ENCODE data around the gene TOMM40L. TPM values are rescaled to one million over a fixed set of nuclear protein-coding genes. Genes with fewer than 3 reads are reported as not detected.

The TOMM40L gene
- polyA plus RNA-seq, 1 donor (not counting 4 experiments of a cell fraction or from before 2014, with no cell fraction given), result 14.4 TPM

DNA sequence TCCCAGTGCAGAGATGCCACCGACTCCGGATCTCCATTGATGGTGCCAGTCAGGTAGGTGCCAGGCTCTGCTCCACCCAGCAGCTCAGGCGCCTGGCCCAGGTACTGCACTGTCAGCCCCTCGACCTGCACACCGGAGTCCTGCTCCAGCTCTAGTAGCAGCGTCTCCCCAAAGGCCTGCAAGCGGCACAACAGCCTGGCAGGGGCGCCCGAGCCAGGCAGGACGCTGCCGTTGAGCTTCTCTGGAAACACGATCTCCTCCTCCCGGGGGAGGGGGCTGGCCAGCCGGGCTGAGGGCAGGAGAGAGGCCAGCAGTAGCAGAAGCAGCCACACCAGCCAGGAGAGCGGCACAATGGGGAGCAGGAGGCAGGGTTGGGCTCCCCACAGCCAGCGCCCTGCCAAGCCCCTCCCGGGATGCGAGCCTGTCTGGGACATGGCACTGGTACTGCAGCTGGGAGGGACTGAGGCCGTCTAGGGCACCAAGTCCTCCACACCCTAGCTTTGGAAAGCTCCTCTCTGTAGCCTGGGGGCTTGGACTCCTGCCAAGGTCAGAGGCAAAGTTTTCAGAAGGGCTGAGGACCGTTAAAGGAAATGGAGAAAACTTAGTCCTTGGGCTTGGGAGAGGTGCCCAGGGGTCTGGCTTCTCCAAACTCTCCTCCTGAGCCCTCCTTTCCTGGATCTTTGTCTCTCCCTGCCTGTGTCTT lies 27.5 kb upstream of the TOMM40L start:
- H3K27me3 ChIP-seq (ENCODE audit: control insufficient read depth, extremely low read depth, insufficient read depth, low read length), result no peaks in the 10 kb centered on the region
- no peaks in the 10 kb centered on the region for H3K9me3 ChIP-seq (ENCODE audit: control insufficient read depth, low read depth, low read length)
- H3K4me2 ChIP-seq (ENCODE audit: control insufficient read depth, extremely low read depth, insufficient read depth, low read depth, low read length), result peak overlapping the region; percentile 27
- DNase-seq (ENCODE audit: low read depth, low spot score), result no peak
- H2AFZ ChIP-seq (ENCODE audit: control insufficient read depth, low read length), result peak overlapping the region; percentile 46
- H3K4me3 ChIP-seq (ENCODE audit: control insufficient read depth in 2 of 3, extremely low read depth in 1 of 3, insufficient read depth in 2 of 3, low read depth in 1 of 3, low read length in 3 of 3), result peak overlapping the region in 1 of 3 experiments; percentile 10
- dilution Hi-C loops (cut with MboI; ENCODE audit: extremely low pct_ligation_motif_present, low sequenced_read_pairs), result no loop called here
- H4K20me1 ChIP-seq (ENCODE audit: control insufficient read depth, extremely low read depth, insufficient read depth, low read length), result no peaks in the 10 kb centered on the region
- H3K79me2 ChIP-seq (ENCODE audit: control insufficient read depth, insufficient read depth, low read length), result peaks cover 9% of the 10 kb centered on the region
- H3K9ac ChIP-seq (ENCODE audit: control insufficient read depth, extremely low read depth, insufficient read depth, low read length), result peak overlapping the region; percentile 0
- H3K36me3 ChIP-seq (ENCODE audit: control insufficient read depth in 2 of 2, extremely low read depth in 1 of 2, insufficient read depth in 2 of 2, low read length in 2 of 2), result peaks cover under 1% of the 10 kb centered on the region in 2 experiments
- no peak for TF ChIP-seq EZH2 (IDR thresholded peaks at IDR 0.05; ENCODE audit: low read length)
- TF ChIP-seq, protein P1, sequence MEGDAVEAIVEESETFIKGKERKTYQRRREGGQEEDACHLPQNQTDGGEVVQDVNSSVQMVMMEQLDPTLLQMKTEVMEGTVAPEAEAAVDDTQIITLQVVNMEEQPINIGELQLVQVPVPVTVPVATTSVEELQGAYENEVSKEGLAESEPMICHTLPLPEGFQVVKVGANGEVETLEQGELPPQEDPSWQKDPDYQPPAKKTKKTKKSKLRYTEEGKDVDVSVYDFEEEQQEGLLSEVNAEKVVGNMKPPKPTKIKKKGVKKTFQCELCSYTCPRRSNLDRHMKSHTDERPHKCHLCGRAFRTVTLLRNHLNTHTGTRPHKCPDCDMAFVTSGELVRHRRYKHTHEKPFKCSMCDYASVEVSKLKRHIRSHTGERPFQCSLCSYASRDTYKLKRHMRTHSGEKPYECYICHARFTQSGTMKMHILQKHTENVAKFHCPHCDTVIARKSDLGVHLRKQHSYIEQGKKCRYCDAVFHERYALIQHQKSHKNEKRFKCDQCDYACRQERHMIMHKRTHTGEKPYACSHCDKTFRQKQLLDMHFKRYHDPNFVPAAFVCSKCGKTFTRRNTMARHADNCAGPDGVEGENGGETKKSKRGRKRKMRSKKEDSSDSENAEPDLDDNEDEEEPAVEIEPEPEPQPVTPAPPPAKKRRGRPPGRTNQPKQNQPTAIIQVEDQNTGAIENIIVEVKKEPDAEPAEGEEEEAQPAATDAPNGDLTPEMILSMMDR (optimal IDR thresholded peaks at IDR 0.05 in 1 of 3, IDR thresholded peaks at IDR 0.05 in 1 of 3, conservative IDR thresholded peaks at IDR 0.05 in 1 of 3; ENCODE audit: extremely low read depth in 1 of 3, insufficient read depth in 2 of 3, low read length in 3 of 3), result peak in 2 of 3 experiments; percentile 6 to 12
- peaks cover 45% of the 10 kb centered on the region for H3K4me1 ChIP-seq (ENCODE audit: control insufficient read depth, extremely low read depth, insufficient read depth, low read length)
- FAIRE-seq, result no peak
- H3K27ac ChIP-seq (ENCODE audit: control insufficient read depth, insufficient read depth, low read length), result peak overlapping the region; percentile 1
- H3K9me1 ChIP-seq (ENCODE audit: control insufficient read depth, extremely low read depth, insufficient read depth, low read length), result no peaks in the 10 kb centered on the region

- TF ChIP-seq EZH2 (IDR thresholded peaks at IDR 0.05; ENCODE audit: low read length), result no peak
- TF ChIP-seq, protein P1 (optimal IDR thresholded peaks at IDR 0.05 in 1 of 3, IDR thresholded peaks at IDR 0.05 in 1 of 3, conservative IDR thresholded peaks at IDR 0.05 in 1 of 3; ENCODE audit: extremely low read depth in 1 of 3, insufficient read depth in 2 of 3, low read length in 3 of 3), result no peak
- Histone ChIP-seq H3K27me3 (ENCODE audit: control insufficient read depth, extremely low read depth, insufficient read depth, low read length) (no peaks in the 10 kb centered on the region), H2AFZ (ENCODE audit: control insufficient read depth, low read length) (peak within 1 kb of the TSS; percentile 50), H3K9ac (ENCODE audit: control insufficient read depth, extremely low read depth, insufficient read depth, low read length) (peak within 1 kb of the TSS; percentile 63), H3K79me2 (ENCODE audit: control insufficient read depth, insufficient read depth, low read length) (peaks cover 15% of the 10 kb centered on the region), H3K27ac (ENCODE audit: control insufficient read depth, insufficient read depth, low read length) (peak within 1 kb of the TSS; percentile 92), H3K4me3 (ENCODE audit: control insufficient read depth in 2 of 3, extremely low read depth in 1 of 3, insufficient read depth in 2 of 3, low read depth in 1 of 3, low read length in 3 of 3) (peak within 1 kb of the TSS in 1 of 3 experiments; percentile 10), H4K20me1 (ENCODE audit: control insufficient read depth, extremely low read depth, insufficient read depth, low read length) (no peaks in the 10 kb centered on the region), H3K4me1 (ENCODE audit: control insufficient read depth, extremely low read depth, insufficient read depth, low read length) (peaks cover 47% of the 10 kb centered on the region), H3K9me3 (ENCODE audit: control insufficient read depth, low read depth, low read length) (no peaks in the 10 kb centered on the region), H3K36me3 (ENCODE audit: control insufficient read depth in 2 of 2, extremely low read depth in 1 of 2, insufficient read depth in 2 of 2, low read length in 2 of 2) (peaks cover 5 to 7% of the 10 kb centered on the region in 2 experiments), H3K4me2 (ENCODE audit: control insufficient read depth, extremely low read depth, insufficient read depth, low read depth, low read length) (peak within 1 kb of the TSS; percentile 27), H3K9me1 (ENCODE audit: control insufficient read depth, extremely low read depth, insufficient read depth, low read length) (no peaks in the 10 kb centered on the region)
- dilution Hi-C loops (cut with MboI; ENCODE audit: extremely low pct_ligation_motif_present, low sequenced_read_pairs), result no loop called here
- peak; percentile 49 for FAIRE-seq
- no peak for DNase-seq (ENCODE audit: low read depth, low spot score)
Measured at GRCh38 chr1:161198897-161199431, 26.9 kb upstream of the TOMM40L start, which contains the start of gene ADAMTS4. Gene ADAMTS4 (minus strand): TSS chr1:161199054. CDS start chr1:161198627, 427 bp downstream.
